ENCODE data around the gene SLC25A11. TPM values are rescaled to one million over a fixed set of nuclear protein-coding genes. Genes with fewer than 3 reads are reported as not detected.

The SLC25A11 gene
- total and polyA plus RNA-seq, 2 donors (not counting 3 experiments of a cell fraction or from before 2014, with no cell fraction given) = 58.2 to 95.2 TPM

DNA sequence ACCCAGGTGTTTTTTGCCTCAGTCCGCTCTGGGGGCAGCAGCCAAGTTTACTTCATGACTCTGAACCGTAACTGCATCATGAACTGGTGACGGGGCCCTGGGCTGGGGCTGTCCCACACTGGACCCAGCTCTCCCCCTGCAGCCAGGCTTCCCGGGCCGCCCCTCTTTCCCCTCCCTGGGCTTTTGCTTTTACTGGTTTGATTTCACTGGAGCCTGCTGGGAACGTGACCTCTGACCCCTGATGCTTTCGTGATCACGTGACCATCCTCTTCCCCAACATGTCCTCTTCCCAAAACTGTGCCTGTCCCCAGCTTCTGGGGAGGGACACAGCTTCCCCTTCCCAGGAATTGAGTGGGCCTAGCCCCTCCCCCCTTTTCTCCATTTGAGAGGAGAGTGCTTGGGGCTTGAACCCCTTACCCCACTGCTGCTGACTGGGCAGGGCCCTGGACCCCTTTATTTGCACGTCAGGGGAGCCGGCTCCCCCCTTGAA lies 42.6 kb downstream of the SLC25A11 start:
- TF ChIP-seq, protein P1, sequence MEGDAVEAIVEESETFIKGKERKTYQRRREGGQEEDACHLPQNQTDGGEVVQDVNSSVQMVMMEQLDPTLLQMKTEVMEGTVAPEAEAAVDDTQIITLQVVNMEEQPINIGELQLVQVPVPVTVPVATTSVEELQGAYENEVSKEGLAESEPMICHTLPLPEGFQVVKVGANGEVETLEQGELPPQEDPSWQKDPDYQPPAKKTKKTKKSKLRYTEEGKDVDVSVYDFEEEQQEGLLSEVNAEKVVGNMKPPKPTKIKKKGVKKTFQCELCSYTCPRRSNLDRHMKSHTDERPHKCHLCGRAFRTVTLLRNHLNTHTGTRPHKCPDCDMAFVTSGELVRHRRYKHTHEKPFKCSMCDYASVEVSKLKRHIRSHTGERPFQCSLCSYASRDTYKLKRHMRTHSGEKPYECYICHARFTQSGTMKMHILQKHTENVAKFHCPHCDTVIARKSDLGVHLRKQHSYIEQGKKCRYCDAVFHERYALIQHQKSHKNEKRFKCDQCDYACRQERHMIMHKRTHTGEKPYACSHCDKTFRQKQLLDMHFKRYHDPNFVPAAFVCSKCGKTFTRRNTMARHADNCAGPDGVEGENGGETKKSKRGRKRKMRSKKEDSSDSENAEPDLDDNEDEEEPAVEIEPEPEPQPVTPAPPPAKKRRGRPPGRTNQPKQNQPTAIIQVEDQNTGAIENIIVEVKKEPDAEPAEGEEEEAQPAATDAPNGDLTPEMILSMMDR (IDR thresholded peaks at IDR 0.05; ENCODE audit: extremely low read depth in 1 of 2, insufficient read depth in 1 of 2, low read depth in 1 of 2, low read length in 2 of 2) = no peak
- TF ChIP-seq JUN (IDR thresholded peaks at IDR 0.05; ENCODE audit: borderline replicate concordance, insufficient read depth, insufficient read length, low read depth) = no peak
- TF ChIP-seq MYC (IDR thresholded peaks at IDR 0.05; ENCODE audit: low read depth, low read length) = no peak
- TF ChIP-seq POLR2AphosphoS5 (IDR thresholded peaks at IDR 0.05; ENCODE audit: insufficient read depth, low read depth, low read length) = no peak
- no peak for TF ChIP-seq EZH2 (IDR thresholded peaks at IDR 0.05; ENCODE audit: borderline replicate concordance, low read depth, low read length, severe bottlenecking)
- no peak for TF ChIP-seq GATA2 (IDR thresholded peaks at IDR 0.05; ENCODE audit: insufficient read depth, insufficient read length, low read depth, low read length)
- TF ChIP-seq, protein P2, sequence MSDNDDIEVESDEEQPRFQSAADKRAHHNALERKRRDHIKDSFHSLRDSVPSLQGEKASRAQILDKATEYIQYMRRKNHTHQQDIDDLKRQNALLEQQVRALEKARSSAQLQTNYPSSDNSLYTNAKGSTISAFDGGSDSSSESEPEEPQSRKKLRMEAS (IDR thresholded peaks at IDR 0.05; ENCODE audit: insufficient read depth, insufficient read length) = no peak
- no peak for TF ChIP-seq FOS (IDR thresholded peaks at IDR 0.05; ENCODE audit: borderline replicate concordance, insufficient read depth, low read length)
- TF ChIP-seq POLR2A (IDR thresholded peaks at IDR 0.05; ENCODE audit: low read depth, low read length) = no peak
- H3K27me3 ChIP-seq (ENCODE audit: control insufficient read depth in 2 of 2, insufficient read depth in 2 of 2, low read length in 2 of 2) = no peaks in the 10 kb centered on the region
- dilution Hi-C loops (cut with MboI; ENCODE audit: extremely low pct_ligation_motif_present, low sequenced_read_pairs) = no loop called here
- no peaks in the 10 kb centered on the region for H3K9me3 ChIP-seq (replicated peaks; ENCODE audit: control insufficient read depth, insufficient read depth, low read length)
- ChIA-PET CTCF (interaction anchor here (1.2 to 1.5 kb wide), 4 partner anchors 12 to 109 kb away, joined by 3 to 7 read pairs (median 5); no protein-coding TSS in a partner anchor), POLR2A (no interaction called here)
- no peak overlapping the region for H3K9ac ChIP-seq (replicated peaks; ENCODE audit: extremely low read depth, insufficient read depth, low read length)
- H3K4me1 ChIP-seq (ENCODE audit: control insufficient read depth, extremely low read depth, insufficient read depth, low read length) = peaks cover 10% of the 10 kb centered on the region
- H4K20me1 ChIP-seq (replicated peaks; ENCODE audit: control insufficient read depth, extremely low read depth, insufficient read depth, low read length) = no peaks in the 10 kb centered on the region
- no peak for DNase-seq (ENCODE audit: low read depth, low spot score)
- no peaks in the 10 kb centered on the region for H3K9me1 ChIP-seq (replicated peaks; ENCODE audit: control insufficient read depth, extremely low read depth, insufficient read depth, low read length)
- intact Hi-C loops (cut with micrococcal nuclease) = no loop called here
- no peak overlapping the region for H3K4me3 ChIP-seq (replicated peaks in 1 of 3; ENCODE audit: insufficient read depth in 1 of 3, low read depth in 1 of 3, low read length in 3 of 3)
- H3K36me3 ChIP-seq (ENCODE audit: control insufficient read depth in 2 of 2, extremely low read depth in 1 of 2, insufficient read depth in 2 of 2, low read length in 2 of 2) = peaks cover 0 to 45% of the 10 kb centered on the region in 2 experiments
- H3K79me2 ChIP-seq (ENCODE audit: control insufficient read depth, insufficient read depth, low read length) = no peaks in the 10 kb centered on the region
- H3K27ac ChIP-seq (ENCODE audit: insufficient read depth, low read depth, low read length) = no peak overlapping the region
- H3K4me2 ChIP-seq (ENCODE audit: insufficient read depth, low read length) = no peak overlapping the region
- FAIRE-seq = no peak
- H2AFZ ChIP-seq (ENCODE audit: low read depth, low read length) = no peak overlapping the region
- TSS peak; percentile 29 for BruUV-seq (replicated peaks)
